H1 (cell line): Measurements from ENCODE around the gene ODC1. TPM values are rescaled to one million over a fixed set of nuclear protein-coding genes. Genes with fewer than 3 reads are reported as not detected.

Experiments used
- CTCF ChIA-PET: fragments of 300-600 bp; sonication (Branson Sonifier 250); formaldehyde crosslinking; loops from one replicate; lab custom pipeline; 2021; ENCODE audit not compliant: partially characterized antibody; lab: Charles Lee
- POLR2A ChIA-PET: fragments of 300-600 bp; sonication (Branson Sonifier 250); formaldehyde crosslinking; loops from one replicate; lab custom pipeline; 2021; ENCODE audit warnings: inconsistent platforms; ENCODE audit not compliant: partially characterized antibody; lab: Charles Lee
- DNase-seq, 2 experiments: peaks; one replicate each; pipeline versions ENCODE4 v3.0.0 to v3.0.0-alpha.2; 2010 to 2022; ENCODE audit warnings: low spot score in 2 of 2, low read depth in 1 of 2, mixed read lengths in 1 of 2
- FAIRE-seq: peaks from 2 replicates; lab custom pipeline; 2011; peaks lifted over from hg19 to GRCh38; lab: Jason Lieb, UNC
- H2AFZ ChIP-seq: 2 replicates; pipeline ENCODE4 v1.8.1; 2012; ENCODE audit warnings: low read length, inconsistent platforms
- H2AK5ac ChIP-seq: 2 replicates; pipeline ENCODE4 v1.6.1; 2013; ENCODE audit warnings: low read depth, low read length
- H2BK120ac ChIP-seq: replicated peaks from 2 replicates; pipeline ENCODE3; 2013; ENCODE audit warnings: low read depth, low read length, inconsistent platforms
- H2BK12ac ChIP-seq: 2 replicates; pipeline ENCODE4 v1.6.1; 2013; ENCODE audit warnings: low read depth, low read length
- H2BK15ac ChIP-seq: 2 replicates; pipeline ENCODE4 v1.6.1; 2013; ENCODE audit warnings: low read length
- H2BK20ac ChIP-seq: 2 replicates; pipeline ENCODE4 v1.6.1; 2013; ENCODE audit warnings: low read length
- H2BK5ac ChIP-seq: 2 replicates; pipeline ENCODE4 v1.6.1; 2013; ENCODE audit warnings: low read depth, low read length
- H3K14ac ChIP-seq: 2 replicates; pipeline ENCODE4 v1.6.1; 2013; ENCODE audit warnings: inconsistent platforms; ENCODE audit not compliant: insufficient read length
- H3K18ac ChIP-seq: 2 replicates; pipeline ENCODE4 v1.6.1; 2013; ENCODE audit warnings: low read length; ENCODE audit errors: extremely low read depth
- H3K23ac ChIP-seq: 2 replicates; pipeline ENCODE4 v1.6.1; 2013; ENCODE audit warnings: inconsistent platforms; ENCODE audit not compliant: insufficient read length
- H3K23me2 ChIP-seq: 2 replicates; pipeline ENCODE4 v1.6.1; 2013; ENCODE audit warnings: low read depth, low read length
- H3K27ac ChIP-seq: 2 replicates; pipeline ENCODE4 v1.6.1; 2011; ENCODE audit warnings: low read depth, low read length, inconsistent platforms
- H3K27me3 ChIP-seq, 4 experiments: replicated peaks in 1 of 4; 1 replicate in 1 of 4; 2 replicates in 3 of 4; pipeline versions ENCODE4 v1.6.1 to v1.8.1; 2011 to 2013; ENCODE audit warnings: low read length in 3 of 4, mild to moderate bottlenecking in 3 of 4, inconsistent platforms in 2 of 4, mixed read lengths in 2 of 4, moderate library complexity in 1 of 4; ENCODE audit not compliant: control insufficient read depth in 3 of 4, insufficient read depth in 3 of 4; ENCODE audit errors: extremely low read depth in 1 of 4
- H3K36me3 ChIP-seq, 4 experiments: 2 replicates each; pipeline versions ENCODE4 v1.6.1 to v1.8.1; 2011 to 2013; ENCODE audit warnings: mild to moderate bottlenecking in 4 of 4, low read length in 3 of 4, moderate library complexity in 2 of 4, control low read depth in 1 of 4, inconsistent platforms in 1 of 4; ENCODE audit not compliant: insufficient read depth in 4 of 4, control insufficient read depth in 2 of 4
- H3K4ac ChIP-seq: replicated peaks from 2 replicates; pipeline ENCODE3; 2013; ENCODE audit warnings: low read length, low read depth, mixed read lengths, inconsistent platforms; ENCODE audit not compliant: insufficient read length
- H3K4me1 ChIP-seq, 4 experiments: replicated peaks in 1 of 4; 1 replicate in 1 of 4; 2 replicates in 3 of 4; pipeline versions ENCODE4 v1.6.1 to v1.8.1; 2011 to 2013; ENCODE audit warnings: low read length in 3 of 4, inconsistent platforms in 2 of 4, mixed read lengths in 1 of 4; ENCODE audit not compliant: insufficient read depth in 4 of 4, control insufficient read depth in 3 of 4
- H3K4me2 ChIP-seq, 2 experiments: 2 replicates each; pipeline versions ENCODE4 v1.6.1 to v1.8.1; 2011 to 2013; ENCODE audit warnings: low read depth in 2 of 2, low read length in 2 of 2, control low read depth in 1 of 2, inconsistent platforms in 1 of 2, mild to moderate bottlenecking in 1 of 2; ENCODE audit not compliant: insufficient read depth in 1 of 2
- H3K4me3 ChIP-seq, 4 experiments: fragments of 200-600, 300-600 bp in 1 of 4; sonication (generic), shearing (Covaris generic), sonication (Bioruptor Twin) in 1 of 4; 2 replicates each; pipeline versions ENCODE4 v1.5.1 to v1.8.1; 2011 to 2016; ENCODE audit warnings: low read length in 4 of 4, low read depth in 3 of 4, control low read depth in 2 of 4, inconsistent platforms in 2 of 4, mild to moderate bottlenecking in 2 of 4, mixed read lengths in 1 of 4, moderate library complexity in 1 of 4; ENCODE audit not compliant: insufficient read depth in 2 of 4; ENCODE audit errors: extremely low read depth in 1 of 4
- H3K56ac ChIP-seq: replicated peaks from 2 replicates; pipeline ENCODE3; 2013; ENCODE audit warnings: low read depth, mild to moderate bottlenecking, mixed read lengths, low read length, inconsistent platforms; ENCODE audit not compliant: insufficient read length
- H3K79me1 ChIP-seq: 2 replicates; pipeline ENCODE4 v1.6.1; 2013; ENCODE audit warnings: low read depth, low read length, control low read depth
- H3K79me2 ChIP-seq, 2 experiments: 2 replicates each; pipeline versions ENCODE4 v1.6.1 to v1.8.1; 2012 to 2013; ENCODE audit warnings: low read length in 2 of 2, mild to moderate bottlenecking in 2 of 2, inconsistent platforms in 1 of 2; ENCODE audit not compliant: insufficient read depth in 2 of 2, control insufficient read depth in 1 of 2
- H3K9ac ChIP-seq, 4 experiments: replicated peaks in 1 of 4; 1 replicate in 1 of 4; 2 replicates in 3 of 4; pipeline versions ENCODE4 v1.6.1 to v1.8.1; 2011 to 2013; ENCODE audit warnings: low read depth in 3 of 4, low read length in 3 of 4, control low read depth in 2 of 4, mild to moderate bottlenecking in 2 of 4, moderate library complexity in 2 of 4, inconsistent platforms in 1 of 4; ENCODE audit errors: extremely low read depth in 1 of 4
- H3K9me3 ChIP-seq, 2 experiments: 2 replicates each; pipeline versions ENCODE4 v1.6.1 to v1.8.1; 2012 to 2013; ENCODE audit warnings: mild to moderate bottlenecking in 2 of 2, moderate library complexity in 2 of 2, control low read depth in 1 of 2, inconsistent platforms in 1 of 2, low read depth in 1 of 2, low read length in 1 of 2, mixed read lengths in 1 of 2; ENCODE audit not compliant: insufficient read depth in 2 of 2
- H4K20me1 ChIP-seq, 2 experiments: replicated peaks in 1 of 2; 2 replicates each; pipeline versions ENCODE3 to v1.8.1; 2011 to 2013; ENCODE audit warnings: inconsistent platforms in 2 of 2, low read length in 2 of 2, mild to moderate bottlenecking in 1 of 2; ENCODE audit not compliant: insufficient read depth in 2 of 2, control insufficient read depth in 1 of 2
- H4K5ac ChIP-seq: 2 replicates; pipeline ENCODE4 v1.6.1; 2013; ENCODE audit warnings: low read length, low read depth, mixed read lengths, inconsistent platforms; ENCODE audit not compliant: insufficient read length
- H4K8ac ChIP-seq: 2 replicates; pipeline ENCODE4 v1.8.0; 2013; ENCODE audit warnings: mild to moderate bottlenecking, moderate library complexity, low read length, inconsistent platforms; ENCODE audit not compliant: insufficient read depth; ENCODE audit errors: extremely low read depth
- H4K91ac ChIP-seq: replicated peaks from 2 replicates; pipeline ENCODE3; 2013; ENCODE audit warnings: low read length, mixed read lengths, inconsistent platforms; ENCODE audit not compliant: insufficient read length
- BRCA1 ChIP-seq: IDR thresholded peaks from 2 replicates; pipeline ENCODE4 v1.6.1; 2012; ENCODE audit warnings: low read depth, low read length, improper control_type of control experiment
- CBX8 ChIP-seq: fragments of 300-800, 300-1000 bp; sonication (generic); IDR thresholded peaks from 2 replicates; pipeline ENCODE4 v1.7.1; 2016; ENCODE audit warnings: low read depth, low read length, borderline replicate concordance
- EZH2 ChIP-seq: fragments of 200-600 bp; sonication (generic); IDR thresholded peaks from 2 replicates; pipeline ENCODE4 v1.7.1; 2012; ENCODE audit warnings: low read depth, mild to moderate bottlenecking, moderate library complexity, low read length, inconsistent platforms; ENCODE audit not compliant: severe bottlenecking
- HDAC2 ChIP-seq, 2 experiments: fragments of 300-600 bp in 1 of 2; sonication (generic) in 1 of 2; IDR thresholded peaks; 2 replicates each; pipeline ENCODE4 v1.6.1; 2011 to 2012; ENCODE audit warnings: low read depth in 2 of 2, low read length in 2 of 2, mild to moderate bottlenecking in 2 of 2, moderate library complexity in 2 of 2, borderline replicate concordance in 1 of 2, inconsistent platforms in 1 of 2
- HDAC6 ChIP-seq: IDR thresholded peaks from one replicate; pipeline ENCODE4 v1.7.1; 2012; ENCODE audit warnings: low read depth, mild to moderate bottlenecking, inconsistent platforms, low read length, moderate library complexity
- KDM4A ChIP-seq: IDR thresholded peaks from one replicate; pipeline ENCODE4 v1.7.1; 2012; ENCODE audit warnings: low read depth, mild to moderate bottlenecking, moderate library complexity, low read length, inconsistent platforms; ENCODE audit not compliant: severe bottlenecking
- NANOG ChIP-seq: IDR thresholded peaks from 2 replicates; pipeline ENCODE4 v1.6.1; 2011; ENCODE audit warnings: low read length, low read depth, mild to moderate bottlenecking, inconsistent platforms; ENCODE audit not compliant: insufficient read depth, poor library complexity, severe bottlenecking
- RNF2 ChIP-seq: fragments of 200-900, 300-1000 bp; sonication (generic); IDR thresholded peaks from 2 replicates; pipeline ENCODE4 v1.7.1; 2016; ENCODE audit warnings: borderline replicate concordance, low read depth, mild to moderate bottlenecking, antibody characterized with exemption, low read length; ENCODE audit not compliant: poor library complexity, severe bottlenecking; ENCODE audit errors: missing control alignments
- SIX5 ChIP-seq: IDR thresholded peaks from 2 replicates; pipeline ENCODE4 v1.6.1; 2011; ENCODE audit warnings: mild to moderate bottlenecking, low read depth, low read length
- SP1 ChIP-seq: IDR thresholded peaks from 2 replicates; pipeline ENCODE4 v1.6.1; 2011; ENCODE audit warnings: low read depth, low read length
- SUZ12 ChIP-seq: fragments of 200-600 bp; sonication (generic); IDR thresholded peaks from 2 replicates; pipeline ENCODE4 v1.6.1; 2012; ENCODE audit warnings: mild to moderate bottlenecking, inconsistent platforms, low read length, moderate library complexity, mixed read lengths
- TBP ChIP-seq: IDR thresholded peaks from 2 replicates; pipeline ENCODE4 v1.6.1; 2011; ENCODE audit warnings: low read depth, low read length, improper control_type of control experiment
- WGBS, 2 experiments: shearing (Covaris generic) in 1 of 2; methylation state at CpG; one replicate each; pipeline versions ENCODE4 v1.1.6 to v1.1.7; 2013 to 2015; ENCODE audit warnings: low lambda C conversion rate in 2 of 2, mixed read lengths in 2 of 2, inconsistent platforms in 1 of 2, low coverage in 1 of 2, missing lambda C conversion rate in 1 of 2; ENCODE audit not compliant: insufficient replicate concordance in 2 of 2, insufficient coverage in 1 of 2, insufficient read length in 1 of 2; ENCODE audit errors: extremely low coverage in 1 of 2, missing lambda C conversion rate in 1 of 2; 5-methylcytosine and 5-hydroxymethylcytosine counted together
- polyA plus RNA-seq, 7 experiments: library from polyadenylated mRNA; depleted of rRNA in 3 of 7; stranded (reverse) in 5 of 7; unstranded in 2 of 7; fragments of >200 nt in 5 of 7; fragments of 200-250 nt in 2 of 7; gene quantifications; 1 replicate in 5 of 7; 2 replicates in 1 of 7; 4 replicates in 1 of 7; pipeline versions ENCODE4 v1.2.1 to v1.2.3, GENCODE V29; 2011 to 2013; ENCODE audit warnings: missing spikeins in 2 of 7, mixed read lengths in 2 of 7
- total RNA-seq: library from RNA; stranded (reverse); fragmentation: NEBNext Ultra II Directional; extraction: Animal tissue kit (Norgen Biotek cat#: 25700); gene quantifications from 2 replicates; pipeline ENCODE4 v1.2.1, GENCODE V29; 2021

Gene ODC1
- total and polyA plus RNA-seq, 2 of the 8 experiments (the other 6 are each of a cell fraction or from before 2014, with no cell fraction given), result 57.2 to 76.7 TPM

DNA sequence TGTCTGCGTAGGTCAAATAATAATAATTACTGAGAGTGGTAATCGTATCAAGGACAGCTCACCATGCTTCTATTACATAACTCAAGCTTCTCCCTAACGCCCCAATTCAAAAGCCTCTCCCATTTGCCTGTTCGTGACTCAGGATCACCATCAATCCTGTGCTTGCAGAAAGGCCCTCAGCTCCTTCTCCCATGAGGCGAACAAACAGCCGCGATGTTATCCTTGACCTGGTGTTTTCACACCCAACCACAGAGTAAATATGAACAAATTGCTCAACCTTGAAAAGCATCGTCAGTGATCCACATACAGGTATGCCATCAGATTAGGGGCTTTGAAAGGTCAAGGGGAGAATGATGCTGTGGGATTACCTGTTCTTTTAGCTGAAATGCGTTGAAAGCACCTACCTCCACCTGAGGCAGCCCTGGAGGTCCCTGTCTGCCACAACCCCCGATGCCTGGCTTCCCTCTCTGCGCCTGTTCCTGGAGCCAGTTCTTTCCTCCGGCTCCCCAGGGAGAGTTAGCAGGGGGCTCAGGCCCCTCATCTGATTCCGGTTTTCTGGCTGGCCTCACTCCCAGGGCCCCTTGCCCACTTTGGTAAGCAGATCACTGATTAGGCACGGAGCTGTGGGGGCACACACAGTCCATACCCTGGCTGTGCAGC is 39.1 kb upstream of the ODC1 start:
- Histone ChIP-seq H2BK5ac (no peak overlapping the region), H3K4me2 (no peak overlapping the region), H3K23ac (no peak overlapping the region), H4K91ac (no peak overlapping the region), H3K4ac (no peak overlapping the region), H3K4me3 (no peak overlapping the region), H2BK15ac (no peak overlapping the region), H2AFZ (0 out of 2 replicates have a peak overlapping the region, but pooled peaks have one; percentile 22), H4K5ac (no peak overlapping the region), H3K23me2 (no peaks in the 10 kb centered on the region), H2BK12ac (no peak overlapping the region), H3K79me1 (no peaks in the 10 kb centered on the region), H3K18ac (no peak overlapping the region), H3K27me3 (no peaks in the 10 kb centered on the region; a peak in 2 of 7 replicates), H3K27ac (no peak overlapping the region), H2BK20ac (no peak overlapping the region), H2AK5ac (no peak overlapping the region), H2BK120ac (no peak overlapping the region), H4K20me1 (no peaks in the 10 kb centered on the region), H3K36me3 (no peaks in the 10 kb centered on the region), H3K79me2 (no peaks in the 10 kb centered on the region), H3K9me3 (no peaks in the 10 kb centered on the region; a peak in 1 of 4 replicates), H3K4me1 (no peaks in the 10 kb centered on the region), H4K8ac (peak overlapping the region; percentile 51; the same call in 1 of the 2 replicates), H3K14ac (no peak overlapping the region), H3K9ac (no peak overlapping the region), H3K56ac (no peak overlapping the region)
- FAIRE-seq (no peak), DNase-seq (no peak)
- 81% methylated on average over 14 of the region's 14 CpGs; no CpG with 5 or more reads in 1 of the 2 experiments for WGBS, 2 experiments
- POLR2A ChIA-PET, result interaction anchor here (0.6 kb wide), 1 partner anchor 79 kb away, joined by 3 read pairs; no protein-coding TSS in a partner anchor
- CTCF ChIA-PET, result interaction anchor here (1.4 kb wide), 1 partner anchor 36 kb away, joined by 3 read pairs; no protein-coding TSS in a partner anchor
- no peak for TF ChIP-seq KDM4A
- no peak for TF ChIP-seq HDAC6
- TF ChIP-seq NANOG, result no peak
- TF ChIP-seq HDAC2 (IDR thresholded peaks at IDR 0.05; ENCODE audit: borderline replicate concordance in 1 of 2, low read depth in 2 of 2, low read length in 2 of 2), result no peak
- TF ChIP-seq BRCA1, result no peak
- no peak for TF ChIP-seq SIX5
- no peak for TF ChIP-seq TBP
- TF ChIP-seq RNF2, result no peak
- TF ChIP-seq EZH2, result no peak
- no peak for TF ChIP-seq CBX8
- no peak for TF ChIP-seq SP1
- TF ChIP-seq SUZ12, result no peak
